ENCODE results near the gene TWNK.
"Not testable (repeated sequence)": the region's sequence is repeated elsewhere in the genome, so short reads cannot be mapped to it uniquely, and the experiment has no call there.

The TWNK gene

GRCh38 chr10:100975397-100975796, 11.9 kb upstream of the TWNK start:
- DNase-seq: not testable (repeated sequence)

- DNase-seq: no peak
Observed at GRCh38 chr10:100976906-100977305, 10.4 kb upstream of the TWNK start.

- no peak for DNase-seq
Observed at GRCh38 chr10:100977436-100977835, 9.9 kb upstream of the TWNK start.

- no peak for DNase-seq
Observed at GRCh38 chr10:100978121-100978900, 9.0 kb upstream of the TWNK start.

- DNase-seq: no peak
Observed at GRCh38 chr10:100978901-100979195, 8.5 kb upstream of the TWNK start.

GRCh38 chr10:100979791-100980272, 7.5 kb upstream of the TWNK start:
- no peak for DNase-seq

GRCh38 chr10:100980311-100980710, 7.0 kb upstream of the TWNK start:
- no peak for DNase-seq

- DNase-seq: no peak
Observed at GRCh38 chr10:100980711-100981110, 6.6 kb upstream of the TWNK start.

- no peak for DNase-seq
Observed at GRCh38 chr10:100981178-100981772, 6.1 kb upstream of the TWNK start.

- no peak for DNase-seq
Observed at GRCh38 chr10:100982916-100983830, 4.2 kb upstream of the TWNK start.

- no peak for DNase-seq
Observed at GRCh38 chr10:100983868-100984671, 3.3 kb upstream of the TWNK start.

- no peak for DNase-seq
Observed at GRCh38 chr10:100984672-100985177, 2.6 kb upstream of the TWNK start.

GRCh38 chr10:100985336-100985735, 2.0 kb upstream of the TWNK start:
- no peak for DNase-seq

GRCh38 chr10:100986623-100986951, 756 bp upstream of the TWNK start:
- DNase-seq: no peak

- DNase-seq: no peak
Observed at GRCh38 chr10:100987685-100988049, 324 bp downstream of the TWNK start.

GRCh38 chr10:100988166-100988565, 823 bp downstream of the TWNK start:
- DNase-seq: no peak

- no peak for DNase-seq
Observed at GRCh38 chr10:100989088-100989487, 1.7 kb downstream of the TWNK start.

- no peak for DNase-seq
Observed at GRCh38 chr10:100993986-100994708, 6.8 kb downstream of the TWNK start.

GRCh38 chr10:100995181-100995580, 7.8 kb downstream of the TWNK start:
- DNase-seq: no peak

- DNase-seq: peak in 1 of 2 experiments; percentile 13
Observed at GRCh38 chr10:100996678-100997359, 9.5 kb downstream of the TWNK start.
